IPS DF 19.7 (cell line): ENCODE results near the gene ITGA7.

Experiments used
- DNase-seq: peaks from one replicate; pipeline ENCODE4 v3.0.0-alpha.2; 2013; ENCODE audit warnings: low read depth, low spot score

Gene ITGA7

DNA sequence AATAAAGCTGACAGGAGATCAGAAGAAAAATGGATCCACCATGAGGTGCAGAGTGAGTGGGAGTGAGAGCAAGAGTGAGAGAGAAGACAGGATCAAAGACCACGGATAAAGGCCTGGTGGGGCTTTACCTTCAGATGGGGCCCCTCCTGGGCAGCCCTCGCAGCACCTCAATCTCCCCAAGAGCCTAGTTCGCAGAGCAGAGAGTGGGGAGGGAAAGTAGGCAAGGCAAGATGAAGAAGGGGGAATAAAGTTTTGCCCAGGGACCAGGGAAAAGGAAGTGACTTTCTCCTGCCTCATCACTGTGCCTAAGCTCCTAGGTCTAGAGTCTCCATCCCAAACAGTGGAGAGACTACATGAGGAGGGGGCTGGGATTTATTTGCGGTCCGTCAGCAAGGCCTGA is 60.7 kb downstream of the ITGA7 start:
- DNase-seq: no peak

DNA sequence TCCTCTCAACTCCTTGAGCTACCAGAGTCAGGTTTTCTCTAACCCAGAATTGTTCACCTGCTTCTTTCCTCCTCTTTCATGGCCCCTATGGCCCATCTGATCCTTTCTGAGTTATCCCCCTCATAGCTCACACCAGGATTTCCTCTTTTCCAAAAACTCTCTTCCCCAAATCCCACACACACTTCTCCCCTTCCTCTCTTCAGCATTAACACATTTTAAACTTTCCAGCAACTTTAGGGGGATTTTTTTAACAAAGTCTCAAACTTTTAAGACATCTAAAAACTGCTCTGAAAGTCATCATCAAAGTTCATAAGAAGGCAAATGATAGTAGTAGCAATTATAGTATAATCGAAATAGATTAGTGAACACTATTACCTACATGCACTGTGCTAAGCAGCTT is 63.1 kb downstream of the ITGA7 start:
- no peak for DNase-seq

DNA sequence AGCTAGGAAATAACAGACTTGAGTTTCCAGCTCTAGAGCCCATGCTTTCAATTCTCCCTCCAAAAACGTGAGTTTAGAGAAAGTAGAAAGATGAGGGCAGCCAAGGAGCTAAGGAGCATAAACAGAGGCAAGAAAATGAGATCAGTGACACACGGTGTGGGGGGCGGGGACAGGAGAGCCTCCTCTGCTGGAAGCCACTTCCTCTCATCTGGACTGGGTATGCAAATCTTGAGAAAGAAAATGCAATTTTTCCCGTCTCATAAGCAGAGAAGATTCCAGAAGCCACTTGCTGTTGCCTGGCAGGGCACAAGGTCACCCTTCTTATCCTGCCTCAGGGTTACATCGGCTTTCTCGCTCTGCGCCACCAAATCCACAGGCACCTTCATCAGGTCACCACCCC is 65.0 kb downstream of the ITGA7 start:
- no peak for DNase-seq

GRCh38 chr12:55642267-55642666 is 65.4 kb downstream of the ITGA7 start:
- no peak for DNase-seq

DNA sequence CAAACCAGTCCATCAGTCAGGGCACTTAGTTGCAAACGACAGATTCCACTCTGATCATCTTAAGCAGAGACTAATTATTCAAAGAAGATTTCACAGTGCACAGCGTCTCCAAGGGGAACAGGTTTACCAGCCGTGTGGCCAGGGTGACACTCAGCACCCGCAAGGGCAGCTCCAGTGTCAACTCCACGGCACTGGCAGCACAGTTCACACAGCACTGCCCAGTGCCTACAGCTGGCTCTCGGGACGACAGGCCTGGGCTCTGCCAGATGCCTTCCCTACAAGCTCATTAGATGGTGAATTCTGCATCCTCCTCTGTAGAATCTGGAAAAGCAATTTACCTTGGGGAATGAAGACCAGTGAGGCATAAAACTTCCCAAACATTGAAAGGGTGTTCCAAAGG is 66.1 kb downstream of the ITGA7 start:
- no peak for DNase-seq

DNA sequence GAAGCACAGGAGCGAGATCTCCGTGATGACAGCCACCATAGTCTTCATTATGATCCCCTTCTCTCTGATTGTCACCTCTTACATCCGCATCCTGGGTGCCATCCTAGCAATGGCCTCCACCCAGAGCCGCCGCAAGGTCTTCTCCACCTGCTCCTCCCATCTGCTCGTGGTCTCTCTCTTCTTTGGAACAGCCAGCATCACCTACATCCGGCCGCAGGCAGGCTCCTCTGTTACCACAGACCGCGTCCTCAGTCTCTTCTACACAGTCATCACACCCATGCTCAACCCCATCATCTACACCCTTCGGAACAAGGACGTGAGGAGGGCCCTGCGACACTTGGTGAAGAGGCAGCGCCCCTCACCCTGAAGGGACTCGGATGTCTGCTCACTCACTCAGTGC is 70.2 kb downstream of the ITGA7 start:
- no peak for DNase-seq

DNA sequence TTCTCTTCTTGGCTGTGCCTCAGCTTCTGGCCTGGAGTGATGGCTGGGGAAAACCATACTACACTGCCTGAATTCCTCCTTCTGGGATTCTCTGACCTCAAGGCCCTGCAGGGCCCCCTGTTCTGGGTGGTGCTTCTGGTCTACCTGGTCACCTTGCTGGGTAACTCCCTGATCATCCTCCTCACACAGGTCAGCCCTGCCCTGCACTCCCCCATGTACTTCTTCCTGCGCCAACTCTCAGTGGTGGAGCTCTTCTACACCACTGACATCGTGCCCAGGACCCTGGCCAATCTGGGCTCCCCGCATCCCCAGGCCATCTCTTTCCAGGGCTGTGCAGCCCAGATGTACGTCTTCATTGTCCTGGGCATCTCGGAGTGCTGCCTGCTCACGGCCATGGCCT is 70.9 kb downstream of the ITGA7 start, which contains the start of gene OR10P1:
Gene OR10P1, plus strand, starts transcription at position 40 of the 400 bp plus-strand sequence. Its CDS starts 0 bp downstream, at position 40.
- DNase-seq: no peak

DNA sequence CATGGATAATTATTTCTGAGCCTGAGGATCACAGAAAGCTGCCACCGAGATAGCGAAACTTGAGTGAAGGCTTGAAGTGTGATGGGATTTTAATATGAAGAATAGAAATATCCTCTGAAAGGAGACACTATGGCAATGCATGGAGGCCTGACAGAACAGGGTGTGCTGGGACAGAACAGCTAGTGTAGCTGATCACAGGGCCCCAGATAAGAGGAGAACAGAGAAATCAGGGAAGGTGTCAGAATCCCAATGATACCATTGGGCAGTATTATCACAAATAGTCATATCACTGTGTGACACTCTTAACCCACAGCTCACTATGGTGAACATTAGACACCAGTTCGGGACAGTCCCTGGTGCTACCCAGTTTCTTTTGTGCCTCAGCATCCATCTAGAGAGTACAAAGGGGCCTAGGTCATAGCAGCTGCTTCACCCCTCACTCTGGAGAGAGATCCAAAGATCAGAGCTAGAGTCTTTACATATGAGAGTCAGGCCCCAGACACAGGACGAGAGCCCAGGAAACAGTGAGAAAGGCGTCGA is 71.5 kb downstream of the ITGA7 start:
- DNase-seq: no peak
